IPS-18a (cell line): Measurements from ENCODE around the gene IGFL3.
"Not testable (repeated sequence)": the region's sequence is repeated elsewhere in the genome, so short reads cannot be mapped to it uniquely, and the experiment has no call there.

Experiments
- H3K27ac ChIP-seq: one replicate; pipeline ENCODE4 v1.5.1; 2013; ENCODE audit warnings: low read length
- H3K27me3 ChIP-seq: one replicate; pipeline ENCODE4 v1.6.1; 2013; ENCODE audit warnings: mild to moderate bottlenecking, low read length; ENCODE audit not compliant: control insufficient read depth, insufficient read depth
- H3K36me3 ChIP-seq: one replicate; pipeline ENCODE4 v1.6.1; 2013; ENCODE audit warnings: low read depth, low read length; ENCODE audit not compliant: control insufficient read depth
- H3K4me1 ChIP-seq: one replicate; pipeline ENCODE4 v1.6.1; 2013; ENCODE audit warnings: low read depth, low read length; ENCODE audit not compliant: control insufficient read depth
- H3K4me3 ChIP-seq: one replicate; pipeline ENCODE4 v1.5.1; 2013; ENCODE audit warnings: low read length
- H3K9ac ChIP-seq: one replicate; pipeline ENCODE4 v1.6.1; 2013; ENCODE audit warnings: mild to moderate bottlenecking, low read length, moderate library complexity
- H3K9me3 ChIP-seq: one replicate; pipeline ENCODE4 v1.6.1; 2013; ENCODE audit warnings: low read depth, low read length; ENCODE audit not compliant: control insufficient read depth

Gene IGFL3

DNA sequence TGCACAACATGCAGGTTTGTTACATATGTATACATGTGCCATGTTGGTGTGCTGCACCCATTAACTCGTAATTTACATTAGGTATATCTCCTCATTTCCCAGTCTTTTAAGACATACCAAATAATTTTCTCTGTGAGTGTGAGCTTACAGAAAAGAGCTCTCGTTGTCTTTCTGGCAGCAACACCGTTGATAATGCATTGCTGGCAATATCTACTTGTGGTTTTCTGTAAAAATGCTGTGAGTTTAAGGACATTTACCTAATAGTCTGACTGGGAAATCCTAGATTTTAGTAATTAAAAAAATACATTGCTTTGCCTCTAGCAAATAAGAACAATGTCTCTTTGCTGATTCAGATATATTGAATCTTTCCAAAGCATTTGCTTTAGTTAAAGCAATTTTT lies 8.4 kb downstream of the IGFL3 start:
- Histone ChIP-seq H3K36me3 (no peaks in the 10 kb centered on the region), H3K4me1 (no peaks in the 10 kb centered on the region), H3K27me3 (no peaks in the 10 kb centered on the region), H3K9ac (no peak overlapping the region), H3K9me3 (no peaks in the 10 kb centered on the region), H3K27ac (no peak overlapping the region), H3K4me3 (no peak overlapping the region)

GRCh38 chr19:46115396-46116106 lies 8.9 kb downstream of the IGFL3 start:
- no peak overlapping the region for H3K27ac ChIP-seq
- no peak overlapping the region for H3K9ac ChIP-seq
- H3K9me3 ChIP-seq: no peaks in the 10 kb centered on the region
- H3K27me3 ChIP-seq: no peaks in the 10 kb centered on the region
- H3K4me1 ChIP-seq: no peaks in the 10 kb centered on the region
- no peak overlapping the region for H3K4me3 ChIP-seq
- no peaks in the 10 kb centered on the region for H3K36me3 ChIP-seq

- Histone ChIP-seq H3K27ac (no peak overlapping the region), H3K9ac (no peak overlapping the region), H3K36me3 (no peaks in the 10 kb centered on the region), H3K9me3 (no peaks in the 10 kb centered on the region), H3K4me1 (no peaks in the 10 kb centered on the region), H3K27me3 (no peaks in the 10 kb centered on the region), H3K4me3 (no peak overlapping the region)
These were observed 10.8 kb downstream of the IGFL3 start for GRCh38 chr19:46113726-46114125.

GRCh38 chr19:46112527-46112926 lies 12.0 kb downstream of the IGFL3 start:
- Histone ChIP-seq H3K9me3 (no peaks in the 10 kb centered on the region), H3K4me1 (no peaks in the 10 kb centered on the region), H3K27me3 (no peaks in the 10 kb centered on the region), H3K27ac (no peak overlapping the region), H3K9ac (no peak overlapping the region), H3K36me3 (no peaks in the 10 kb centered on the region), H3K4me3 (no peak overlapping the region)

GRCh38 chr19:46111376-46111775 lies 13.1 kb downstream of the IGFL3 start:
- Histone ChIP-seq H3K27ac (no peak overlapping the region), H3K4me3 (no peak overlapping the region), H3K4me1 (no peaks in the 10 kb centered on the region), H3K9ac (no peak overlapping the region), H3K9me3 (no peaks in the 10 kb centered on the region), H3K36me3 (no peaks in the 10 kb centered on the region), H3K27me3 (no peaks in the 10 kb centered on the region)

DNA sequence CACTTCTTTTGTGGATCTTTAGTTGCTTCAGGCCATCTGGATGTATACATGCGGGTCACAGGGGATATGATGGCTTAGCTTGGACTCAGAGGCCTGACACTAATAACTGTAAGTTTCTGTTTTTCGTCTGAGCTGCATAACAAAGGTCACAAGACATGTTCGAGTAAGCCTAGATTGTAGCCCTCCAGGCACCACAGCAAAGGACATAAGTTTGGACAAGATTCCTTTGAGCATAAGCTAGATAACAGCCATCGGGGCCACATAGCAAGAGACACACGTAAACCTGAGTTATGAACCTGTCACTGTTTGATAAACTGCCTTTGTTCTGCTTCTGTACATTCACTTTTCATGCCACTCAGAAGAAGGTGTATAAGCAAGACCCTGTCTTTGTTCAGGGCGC lies 14.6 kb downstream of the IGFL3 start:
- no peaks in the 10 kb centered on the region for H3K4me1 ChIP-seq
- H3K9me3 ChIP-seq: no peaks in the 10 kb centered on the region
- no peak overlapping the region for H3K4me3 ChIP-seq

GRCh38 chr19:46107371-46107770 lies 17.1 kb downstream of the IGFL3 start:
- Histone ChIP-seq H3K27ac (no peak overlapping the region), H3K4me1 (no peaks in the 10 kb centered on the region), H3K36me3 (no peaks in the 10 kb centered on the region), H3K27me3 (no peaks in the 10 kb centered on the region), H3K9me3 (no peaks in the 10 kb centered on the region), H3K4me3 (no peak overlapping the region), H3K9ac (no peak overlapping the region)

More for the DNA sequence above, 14.6 kb downstream of the IGFL3 start:
- Histone ChIP-seq H3K27me3 (no peaks in the 10 kb centered on the region), H3K36me3 (no peaks in the 10 kb centered on the region), H3K9ac (no peak overlapping the region), H3K27ac (no peak overlapping the region)

GRCh38 chr19:46102333-46102732 lies 22.2 kb downstream of the IGFL3 start:
- H3K9me3 ChIP-seq, H3K9ac ChIP-seq, H3K27me3 ChIP-seq, H3K4me1 ChIP-seq, H3K27ac ChIP-seq, H3K36me3 ChIP-seq, H3K4me3 ChIP-seq: not testable (repeated sequence)

DNA sequence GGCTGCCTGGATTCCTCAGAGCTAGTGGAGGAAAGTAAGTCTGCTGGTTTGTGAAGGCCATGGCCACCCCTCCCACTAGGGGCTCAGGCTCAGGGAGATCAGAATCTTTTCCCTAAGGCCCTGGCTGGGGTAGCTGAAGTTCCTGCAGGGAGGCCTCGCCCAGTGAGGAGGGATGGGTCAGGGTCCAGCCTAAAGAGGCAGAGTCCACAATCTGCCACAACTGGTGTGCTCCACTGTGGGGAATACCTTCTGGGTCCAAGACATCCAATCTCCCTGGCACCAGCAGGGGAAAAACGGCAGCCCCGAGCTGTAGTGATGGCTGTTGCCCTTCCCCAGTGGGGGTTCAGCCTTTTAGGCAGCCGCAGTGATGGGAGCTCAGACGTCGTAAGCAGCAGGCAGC lies 23.2 kb downstream of the IGFL3 start:
- Histone ChIP-seq H3K36me3 (no peaks in the 10 kb centered on the region), H3K9me3 (no peaks in the 10 kb centered on the region), H3K27me3 (no peaks in the 10 kb centered on the region), H3K9ac (no peak overlapping the region), H3K4me1 (no peaks in the 10 kb centered on the region), H3K4me3 (no peak overlapping the region), H3K27ac (no peak overlapping the region)

DNA sequence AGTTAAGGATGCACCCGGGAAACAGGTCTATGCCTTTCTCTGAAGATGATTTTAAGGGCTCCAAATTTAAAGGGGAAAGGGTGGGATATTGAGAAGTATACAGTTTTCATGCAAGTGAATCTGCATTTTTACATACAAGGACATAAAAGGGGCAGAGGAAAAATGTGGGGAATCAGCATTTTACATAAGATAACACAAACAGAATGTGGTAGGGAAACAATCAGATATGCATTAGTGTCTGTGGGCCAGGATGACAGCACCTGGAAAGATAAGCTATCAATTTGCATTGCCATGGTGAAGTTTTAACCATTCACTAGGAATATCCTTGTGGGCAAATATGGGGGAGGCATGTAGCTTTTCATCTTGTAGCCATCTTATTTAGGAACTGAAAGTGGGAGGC lies 24.1 kb downstream of the IGFL3 start:
- Histone ChIP-seq H3K4me3 (no peak overlapping the region), H3K9ac (no peak overlapping the region), H3K9me3 (no peaks in the 10 kb centered on the region), H3K27me3 (no peaks in the 10 kb centered on the region), H3K27ac (no peak overlapping the region), H3K36me3 (no peaks in the 10 kb centered on the region), H3K4me1 (no peaks in the 10 kb centered on the region)

DNA sequence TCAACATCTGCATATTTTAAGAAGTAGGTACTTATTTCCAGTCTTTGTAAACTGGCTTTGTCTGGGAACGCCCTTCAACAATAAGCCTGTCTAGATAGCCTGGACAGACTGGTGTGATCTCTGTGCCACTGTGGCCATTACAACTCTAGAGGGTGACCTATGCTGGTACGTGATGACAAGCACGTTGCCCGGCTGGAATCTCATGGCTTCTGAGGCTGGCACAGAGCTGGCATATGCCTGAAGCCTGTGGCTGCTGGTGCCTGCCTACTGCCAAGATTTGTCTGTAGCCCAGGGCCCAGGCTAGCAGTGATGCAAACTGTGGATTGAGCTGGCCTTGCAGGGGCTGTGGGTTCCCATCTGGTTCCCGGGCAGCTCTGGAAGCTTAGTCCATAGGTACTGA lies 34.0 kb downstream of the IGFL3 start:
- H3K9me3 ChIP-seq: no peaks in the 10 kb centered on the region
- H3K4me3 ChIP-seq: no peak overlapping the region
- no peaks in the 10 kb centered on the region for H3K27me3 ChIP-seq
- no peaks in the 10 kb centered on the region for H3K36me3 ChIP-seq
- no peak overlapping the region for H3K27ac ChIP-seq
- no peaks in the 10 kb centered on the region for H3K4me1 ChIP-seq
- H3K9ac ChIP-seq: no peak overlapping the region

- H3K27me3 ChIP-seq: no peaks in the 10 kb centered on the region
These were observed 35.1 kb downstream of the IGFL3 start for GRCh38 chr19:46089432-46089831.

More at GRCh38 chr19:46089432-46089831, 35.1 kb downstream of the IGFL3 start:
- H3K9ac ChIP-seq: no peak overlapping the region
- H3K9me3 ChIP-seq: no peaks in the 10 kb centered on the region
- no peaks in the 10 kb centered on the region for H3K36me3 ChIP-seq
- no peak overlapping the region for H3K27ac ChIP-seq
- H3K4me1 ChIP-seq: no peaks in the 10 kb centered on the region
- no peak overlapping the region for H3K4me3 ChIP-seq
